Ishikawa (cell line): ENCODE results near the gene CPM.

Source experiments
- EP300 ChIP-seq: IDR thresholded peaks from 2 replicates; pipeline ENCODE4 v1.6.1; 2012; ENCODE audit warnings: borderline replicate concordance
- FOXM1 ChIP-seq: IDR thresholded peaks from 2 replicates; pipeline ENCODE4 v1.6.1; 2012; ENCODE audit warnings: low read depth, borderline replicate concordance
- MAX ChIP-seq: IDR thresholded peaks from 2 replicates; pipeline ENCODE4 v1.6.1; 2012
- RAD21 ChIP-seq: IDR thresholded peaks from 2 replicates; pipeline ENCODE4 v1.6.1; 2012; ENCODE audit warnings: low read depth
- REST ChIP-seq: IDR thresholded peaks from 2 replicates; pipeline ENCODE4 v1.6.1; 2012; ENCODE audit warnings: low read depth, mild to moderate bottlenecking
- TAF1 ChIP-seq: IDR thresholded peaks from 2 replicates; pipeline ENCODE4 v1.6.1; 2012; ENCODE audit warnings: low read depth, mild to moderate bottlenecking
- USF1 ChIP-seq: IDR thresholded peaks from 2 replicates; pipeline ENCODE4 v1.6.1; 2012
- YY1 ChIP-seq: IDR thresholded peaks from 2 replicates; pipeline ENCODE4 v1.6.1; 2012; ENCODE audit warnings: low read depth

GRCh38 chr12:68971404-68971803, 38.4 kb upstream of the CPM start:
- TF ChIP-seq YY1 (no peak), FOXM1 (no peak), RAD21 (no peak), EP300 (no peak), TAF1 (no peak), REST (no peak), USF1 (no peak), MAX (no peak)
